ENCODE data around the gene EXOC6B.

EXOC6B gene

DNA sequence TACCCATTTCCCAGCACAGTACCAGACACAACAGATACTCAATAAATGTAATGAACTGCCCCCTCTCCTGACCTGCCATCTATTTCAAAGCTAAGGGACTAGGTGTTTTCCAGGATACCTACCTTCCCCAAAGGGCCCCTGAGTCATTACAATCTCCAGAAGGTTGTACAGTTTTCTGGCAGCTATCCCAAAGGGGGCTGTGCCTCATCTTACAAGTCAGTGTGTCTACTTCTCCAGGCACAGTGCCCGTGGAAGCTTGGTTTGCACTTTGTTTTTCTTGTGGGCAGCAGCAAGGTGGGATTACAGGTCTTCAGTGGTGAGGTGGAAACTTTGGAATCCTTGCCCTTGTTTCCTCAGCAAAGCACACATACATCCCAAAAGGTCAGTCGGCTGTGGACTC is 615.4 kb downstream of the EXOC6B start:
- Histone ChIP-seq H3K4me3 (ENCODE audit: low read depth, low read length) (no peak overlapping the region), H3K27ac (ENCODE audit: extremely low read depth, low read depth, low read length) (no peak overlapping the region), H3K36me3 (ENCODE audit: control insufficient read depth in 2 of 2, insufficient read depth in 1 of 2, low read length in 2 of 2) (no peaks in the 10 kb centered on the region), H3K4me1 (ENCODE audit: control insufficient read depth, insufficient read depth, low read length) (peaks cover 6% of the 10 kb centered on the region; the same call in 1 of the 2 replicates), H3K9me3 (ENCODE audit: control insufficient read depth, insufficient read depth, low read depth, low read length) (no peaks in the 10 kb centered on the region)
- CTCF ChIA-PET = interaction anchor here (0.9 kb wide), 1 partner anchor 19 kb away, joined by 4 read pairs; no protein-coding TSS in a partner anchor
- no peak for TF ChIP-seq ZNF175 (tag by site-specific recombination; IDR thresholded peaks at IDR 0.05)
- no peak for TF ChIP-seq OVOL3 (tag by site-specific recombination; IDR thresholded peaks at IDR 0.05)
- TF ChIP-seq ZSCAN16 (tag by site-specific recombination; IDR thresholded peaks at IDR 0.05) = no peak
- no peak for TF ChIP-seq ZBTB7A (tag by site-specific recombination; IDR thresholded peaks at IDR 0.05; ENCODE audit: low read depth)
- no peak for TF ChIP-seq TCF7L2 (IDR thresholded peaks at IDR 0.05; ENCODE audit: borderline replicate concordance, low read depth, low read length)
- POLR2A ChIA-PET = no interaction called here

DNA sequence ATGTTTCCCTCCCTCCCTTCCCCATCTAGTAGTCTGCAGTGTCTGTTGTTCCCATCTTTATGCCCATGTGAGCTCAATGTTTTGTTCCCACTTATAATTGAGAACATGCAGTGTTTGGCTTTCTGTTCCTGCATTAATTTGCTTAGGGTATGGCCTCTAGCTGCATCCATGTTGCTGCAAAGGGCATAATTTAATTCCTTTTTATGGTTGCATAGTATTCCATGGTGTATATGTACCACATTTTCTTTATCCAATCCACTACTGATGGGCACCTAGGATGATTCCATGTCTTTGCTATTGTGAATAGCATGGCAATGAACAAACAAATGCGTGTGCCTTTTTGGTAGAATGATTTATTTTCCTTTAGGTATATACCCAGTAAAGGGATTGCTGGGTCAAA is 617.6 kb downstream of the EXOC6B start:
- no peak overlapping the region for H3K27ac ChIP-seq (ENCODE audit: extremely low read depth, low read depth, low read length)
- peaks cover 9% of the 10 kb centered on the region; the same call in 1 of the 2 replicates for H3K4me1 ChIP-seq (ENCODE audit: control insufficient read depth, insufficient read depth, low read length)
- TF ChIP-seq ZNF514 (tag by site-specific recombination; IDR thresholded peaks at IDR 0.05) = no peak
- no peak for TF ChIP-seq KLF16 (tag by site-specific recombination; IDR thresholded peaks at IDR 0.05)
- TF ChIP-seq ZNF146 (tag by site-specific recombination; IDR thresholded peaks at IDR 0.05) = peak; percentile 51; the same call in 1 of the 2 replicates
- TF ChIP-seq, protein P1, sequence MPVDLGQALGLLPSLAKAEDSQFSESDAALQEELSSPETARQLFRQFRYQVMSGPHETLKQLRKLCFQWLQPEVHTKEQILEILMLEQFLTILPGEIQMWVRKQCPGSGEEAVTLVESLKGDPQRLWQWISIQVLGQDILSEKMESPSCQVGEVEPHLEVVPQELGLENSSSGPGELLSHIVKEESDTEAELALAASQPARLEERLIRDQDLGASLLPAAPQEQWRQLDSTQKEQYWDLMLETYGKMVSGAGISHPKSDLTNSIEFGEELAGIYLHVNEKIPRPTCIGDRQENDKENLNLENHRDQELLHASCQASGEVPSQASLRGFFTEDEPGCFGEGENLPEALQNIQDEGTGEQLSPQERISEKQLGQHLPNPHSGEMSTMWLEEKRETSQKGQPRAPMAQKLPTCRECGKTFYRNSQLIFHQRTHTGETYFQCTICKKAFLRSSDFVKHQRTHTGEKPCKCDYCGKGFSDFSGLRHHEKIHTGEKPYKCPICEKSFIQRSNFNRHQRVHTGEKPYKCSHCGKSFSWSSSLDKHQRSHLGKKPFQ (tag by site-specific recombination; IDR thresholded peaks at IDR 0.05) = no peak
- no peak for TF ChIP-seq KLF7 (tag by site-specific recombination; IDR thresholded peaks at IDR 0.05; ENCODE audit: borderline replicate concordance)
- H3K9me3 ChIP-seq (ENCODE audit: control insufficient read depth, insufficient read depth, low read depth, low read length) = no peaks in the 10 kb centered on the region
- no peak overlapping the region for H3K4me3 ChIP-seq (ENCODE audit: low read depth, low read length)
- H3K36me3 ChIP-seq (ENCODE audit: control insufficient read depth in 2 of 2, insufficient read depth in 1 of 2, low read length in 2 of 2) = no peaks in the 10 kb centered on the region
- ChIA-PET CTCF (interaction anchor here (0.6 kb wide), 1 partner anchor 58 kb away, joined by 4 read pairs; no protein-coding TSS in a partner anchor), POLR2A (interaction anchor here (0.6 kb wide), 1 partner anchor 467 kb away, joined by 3 read pairs; no protein-coding TSS in a partner anchor)

DNA sequence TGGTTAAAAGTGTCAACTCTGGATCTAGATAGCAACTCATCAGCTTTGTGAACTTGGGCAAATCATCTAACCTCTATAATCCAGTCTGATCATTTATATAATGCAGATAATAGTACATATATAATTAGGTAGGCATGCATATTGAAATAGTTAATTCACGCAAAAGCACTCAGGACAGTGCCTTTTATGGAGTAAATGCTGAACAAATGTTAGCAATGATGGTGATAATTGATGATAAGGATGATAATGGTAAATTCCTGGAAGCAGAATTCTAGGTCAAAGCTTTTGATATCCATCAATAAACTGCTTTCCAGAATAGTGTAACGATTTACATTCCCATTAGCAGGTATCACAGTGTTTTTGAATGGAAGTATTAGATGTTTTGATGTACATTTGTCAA is 618.5 kb downstream of the EXOC6B start:
- Histone ChIP-seq H3K9me3 (ENCODE audit: control insufficient read depth, insufficient read depth, low read depth, low read length) (no peaks in the 10 kb centered on the region), H3K27ac (ENCODE audit: extremely low read depth, low read depth, low read length) (no peak overlapping the region), H3K4me3 (ENCODE audit: low read depth, low read length) (no peak overlapping the region), H3K4me1 (ENCODE audit: control insufficient read depth, insufficient read depth, low read length) (peaks cover 9% of the 10 kb centered on the region; the same call in 1 of the 2 replicates), H3K36me3 (ENCODE audit: control insufficient read depth in 2 of 2, insufficient read depth in 1 of 2, low read length in 2 of 2) (no peaks in the 10 kb centered on the region)
- ChIA-PET POLR2A (no interaction called here), CTCF (no interaction called here)
- TF ChIP-seq, protein P2, sequence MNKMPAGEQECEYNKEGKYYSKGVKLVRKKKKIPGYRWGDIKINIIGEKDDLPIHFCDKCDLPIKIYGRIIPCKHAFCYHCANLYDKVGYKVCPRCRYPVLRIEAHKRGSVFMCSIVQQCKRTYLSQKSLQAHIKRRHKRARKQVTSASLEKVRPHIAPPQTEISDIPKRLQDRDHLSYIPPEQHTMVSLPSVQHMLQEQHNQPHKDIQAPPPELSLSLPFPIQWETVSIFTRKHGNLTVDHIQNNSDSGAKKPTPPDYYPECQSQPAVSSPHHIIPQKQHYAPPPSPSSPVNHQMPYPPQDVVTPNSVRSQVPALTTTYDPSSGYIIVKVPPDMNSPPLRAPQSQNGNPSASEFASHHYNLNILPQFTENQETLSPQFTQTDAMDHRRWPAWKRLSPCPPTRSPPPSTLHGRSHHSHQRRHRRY (tag by site-specific recombination; IDR thresholded peaks at IDR 0.05) = no peak
- TF ChIP-seq ZNF76 (tag by site-specific recombination; IDR thresholded peaks at IDR 0.05; ENCODE audit: borderline replicate concordance, low read depth) (no peak), ZNF248 (tag by site-specific recombination; IDR thresholded peaks at IDR 0.05) (no peak), ZNF114 (tag by site-specific recombination; IDR thresholded peaks at IDR 0.05) (no peak), ZNF146 (tag by site-specific recombination; IDR thresholded peaks at IDR 0.05) (no peak), EGR2 (tag by site-specific recombination; IDR thresholded peaks at IDR 0.05; ENCODE audit: low read depth) (no peak), ZNF23 (tag by site-specific recombination; IDR thresholded peaks at IDR 0.05; ENCODE audit: borderline replicate concordance) (no peak), ZFP69B (tag by site-specific recombination; IDR thresholded peaks at IDR 0.05) (no peak), ZNF529 (tag by site-specific recombination; IDR thresholded peaks at IDR 0.05; ENCODE audit: insufficient replicate concordance) (no peak), ZNF791 (tag by site-specific recombination; IDR thresholded peaks at IDR 0.05) (no peak), ZNF624 (tag by site-specific recombination; IDR thresholded peaks at IDR 0.05) (no peak), ZNF335 (tag by site-specific recombination; conservative IDR thresholded peaks at IDR 0.05) (no peak), ZNF184 (tag by site-specific recombination; IDR thresholded peaks at IDR 0.05) (no peak)
- TF ChIP-seq, protein P3, sequence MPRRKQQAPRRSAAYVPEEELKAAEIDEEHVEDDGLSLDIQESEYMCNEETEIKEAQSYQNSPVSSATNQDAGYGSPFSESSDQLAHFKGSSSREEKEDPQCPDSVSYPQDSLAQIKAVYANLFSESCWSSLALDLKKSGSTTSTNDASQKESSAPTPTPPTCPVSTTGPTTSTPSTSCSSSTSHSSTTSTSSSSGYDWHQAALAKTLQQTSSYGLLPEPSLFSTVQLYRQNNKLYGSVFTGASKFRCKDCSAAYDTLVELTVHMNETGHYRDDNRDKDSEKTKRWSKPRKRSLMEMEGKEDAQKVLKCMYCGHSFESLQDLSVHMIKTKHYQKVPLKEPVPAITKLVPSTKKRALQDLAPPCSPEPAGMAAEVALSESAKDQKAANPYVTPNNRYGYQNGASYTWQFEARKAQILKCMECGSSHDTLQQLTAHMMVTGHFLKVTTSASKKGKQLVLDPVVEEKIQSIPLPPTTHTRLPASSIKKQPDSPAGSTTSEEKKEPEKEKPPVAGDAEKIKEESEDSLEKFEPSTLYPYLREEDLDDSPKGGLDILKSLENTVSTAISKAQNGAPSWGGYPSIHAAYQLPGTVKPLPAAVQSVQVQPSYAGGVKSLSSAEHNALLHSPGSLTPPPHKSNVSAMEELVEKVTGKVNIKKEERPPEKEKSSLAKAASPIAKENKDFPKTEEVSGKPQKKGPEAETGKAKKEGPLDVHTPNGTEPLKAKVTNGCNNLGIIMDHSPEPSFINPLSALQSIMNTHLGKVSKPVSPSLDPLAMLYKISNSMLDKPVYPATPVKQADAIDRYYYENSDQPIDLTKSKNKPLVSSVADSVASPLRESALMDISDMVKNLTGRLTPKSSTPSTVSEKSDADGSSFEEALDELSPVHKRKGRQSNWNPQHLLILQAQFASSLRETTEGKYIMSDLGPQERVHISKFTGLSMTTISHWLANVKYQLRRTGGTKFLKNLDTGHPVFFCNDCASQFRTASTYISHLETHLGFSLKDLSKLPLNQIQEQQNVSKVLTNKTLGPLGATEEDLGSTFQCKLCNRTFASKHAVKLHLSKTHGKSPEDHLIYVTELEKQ (tag by site-specific recombination; IDR thresholded peaks at IDR 0.05; ENCODE audit: borderline replicate concordance) = no peak
